ENCODE results near the gene ANKDD1B. TPM values are rescaled to one million over a fixed set of nuclear protein-coding genes. Genes with fewer than 3 reads are reported as not detected.

Gene ANKDD1B
- total and polyA plus RNA-seq, 2 of the 13 experiments (the other 11 are each of a cell fraction or from before 2014, with no cell fraction given) = 0.12 to 0.27 TPM

DNA sequence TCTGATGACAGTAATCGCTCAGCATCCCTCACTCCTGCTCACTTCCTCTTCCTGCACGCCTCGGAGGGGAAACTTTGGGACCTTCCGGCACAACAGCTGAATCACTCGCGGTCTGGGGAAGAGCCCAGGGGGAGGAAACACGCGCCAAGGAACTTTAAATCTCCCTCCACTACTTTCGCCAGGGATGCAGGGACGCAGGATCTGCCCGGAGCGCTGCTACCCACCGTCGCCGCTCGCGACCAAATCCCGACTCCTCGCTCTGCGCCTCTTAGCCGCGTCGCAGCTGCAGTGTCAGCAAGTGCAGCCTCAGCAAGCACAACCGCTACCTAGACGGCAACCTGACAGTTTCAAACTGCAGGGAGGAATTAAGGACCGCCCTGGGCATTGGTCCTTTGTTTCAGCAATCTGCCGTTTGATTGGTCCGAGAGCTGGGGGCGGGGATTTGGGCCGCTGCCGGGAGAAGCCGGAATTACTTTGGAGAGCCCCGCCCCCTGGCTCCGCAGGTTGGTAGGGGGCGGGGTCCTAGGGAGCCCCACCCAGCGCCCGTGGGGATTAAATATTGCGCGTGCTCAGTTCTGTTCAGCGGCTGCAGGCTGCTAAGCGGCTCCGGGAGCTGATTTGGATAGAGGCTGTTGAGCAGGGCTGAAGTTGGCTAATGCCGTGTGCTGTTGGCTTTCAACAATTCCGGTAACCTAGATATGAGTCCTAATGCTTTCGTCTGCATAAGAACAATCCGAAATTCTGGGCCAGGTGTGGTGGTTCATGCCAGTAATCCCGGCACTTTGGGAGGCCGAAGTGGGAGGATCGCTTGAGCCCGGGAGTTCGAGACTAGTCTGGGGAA, 106.0 kb downstream of the ANKDD1B start, which contains the start of gene POC5 (continued):
- TF ChIP-seq, protein P1, sequence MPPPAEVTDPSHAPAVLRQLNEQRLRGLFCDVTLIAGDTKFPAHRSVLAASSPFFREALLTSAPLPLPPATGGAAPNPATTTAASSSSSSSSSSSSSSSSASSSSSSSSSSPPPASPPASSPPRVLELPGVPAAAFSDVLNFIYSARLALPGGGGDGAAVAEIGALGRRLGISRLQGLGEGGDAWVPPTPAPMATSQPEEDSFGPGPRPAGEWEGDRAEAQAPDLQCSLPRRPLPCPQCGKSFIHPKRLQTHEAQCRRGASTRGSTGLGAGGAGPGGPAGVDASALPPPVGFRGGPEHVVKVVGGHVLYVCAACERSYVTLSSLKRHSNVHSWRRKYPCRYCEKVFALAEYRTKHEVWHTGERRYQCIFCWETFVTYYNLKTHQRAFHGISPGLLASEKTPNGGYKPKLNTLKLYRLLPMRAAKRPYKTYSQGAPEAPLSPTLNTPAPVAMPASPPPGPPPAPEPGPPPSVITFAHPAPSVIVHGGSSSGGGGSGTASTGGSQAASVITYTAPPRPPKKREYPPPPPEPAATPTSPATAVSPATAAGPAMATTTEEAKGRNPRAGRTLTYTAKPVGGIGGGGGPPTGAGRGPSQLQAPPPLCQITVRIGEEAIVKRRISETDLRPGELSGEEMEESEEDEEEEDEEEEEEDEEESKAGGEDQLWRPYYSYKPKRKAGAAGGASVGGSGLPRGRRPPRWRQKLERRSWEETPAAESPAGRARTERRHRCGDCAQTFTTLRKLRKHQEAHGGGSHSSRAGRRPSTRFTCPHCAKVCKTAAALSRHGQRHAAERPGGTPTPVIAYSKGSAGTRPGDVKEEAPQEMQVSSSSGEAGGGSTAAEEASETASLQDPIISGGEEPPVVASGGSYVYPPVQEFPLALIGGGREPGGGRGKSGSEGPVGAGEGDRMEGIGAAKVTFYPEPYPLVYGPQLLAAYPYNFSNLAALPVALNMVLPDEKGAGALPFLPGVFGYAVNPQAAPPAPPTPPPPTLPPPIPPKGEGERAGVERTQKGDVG (CRISPR knock-in tag; IDR thresholded peaks at IDR 0.05; ENCODE audit: borderline replicate concordance) = no peak; the same call in 1 of the 2 replicates
- 0 out of 2 replicates have a peak, but pooled peaks have one; percentile 68 for TF ChIP-seq ATF7-NPFF (CRISPR knock-in tag; IDR thresholded peaks at IDR 0.05; ENCODE audit: low read depth)
- TF ChIP-seq, protein P2, sequence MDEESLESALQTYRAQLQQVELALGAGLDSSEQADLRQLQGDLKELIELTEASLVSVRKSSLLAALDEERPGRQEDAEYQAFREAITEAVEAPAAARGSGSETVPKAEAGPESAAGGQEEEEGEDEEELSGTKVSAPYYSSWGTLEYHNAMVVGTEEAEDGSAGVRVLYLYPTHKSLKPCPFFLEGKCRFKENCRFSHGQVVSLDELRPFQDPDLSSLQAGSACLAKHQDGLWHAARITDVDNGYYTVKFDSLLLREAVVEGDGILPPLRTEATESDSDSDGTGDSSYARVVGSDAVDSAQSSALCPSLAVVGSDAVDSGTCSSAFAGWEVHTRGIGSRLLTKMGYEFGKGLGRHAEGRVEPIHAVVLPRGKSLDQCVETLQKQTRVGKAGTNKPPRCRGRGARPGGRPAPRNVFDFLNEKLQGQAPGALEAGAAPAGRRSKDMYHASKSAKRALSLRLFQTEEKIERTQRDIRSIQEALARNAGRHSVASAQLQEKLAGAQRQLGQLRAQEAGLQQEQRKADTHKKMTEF (CRISPR knock-in tag; IDR thresholded peaks at IDR 0.05) = peak; percentile 57; the same call in 1 of the 2 replicates
- peak; percentile 88 for TF ChIP-seq ELF1 (CRISPR knock-in tag; IDR thresholded peaks at IDR 0.05)
- TF ChIP-seq, protein P3, sequence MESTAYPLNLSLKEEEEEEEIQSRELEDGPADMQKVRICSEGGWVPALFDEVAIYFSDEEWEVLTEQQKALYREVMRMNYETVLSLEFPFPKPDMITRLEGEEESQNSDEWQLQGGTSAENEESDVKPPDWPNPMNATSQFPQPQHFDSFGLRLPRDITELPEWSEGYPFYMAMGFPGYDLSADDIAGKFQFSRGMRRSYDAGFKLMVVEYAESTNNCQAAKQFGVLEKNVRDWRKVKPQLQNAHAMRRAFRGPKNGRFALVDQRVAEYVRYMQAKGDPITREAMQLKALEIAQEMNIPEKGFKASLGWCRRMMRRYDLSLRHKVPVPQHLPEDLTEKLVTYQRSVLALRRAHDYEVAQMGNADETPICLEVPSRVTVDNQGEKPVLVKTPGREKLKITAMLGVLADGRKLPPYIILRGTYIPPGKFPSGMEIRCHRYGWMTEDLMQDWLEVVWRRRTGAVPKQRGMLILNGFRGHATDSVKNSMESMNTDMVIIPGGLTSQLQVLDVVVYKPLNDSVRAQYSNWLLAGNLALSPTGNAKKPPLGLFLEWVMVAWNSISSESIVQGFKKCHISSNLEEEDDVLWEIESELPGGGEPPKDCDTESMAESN (CRISPR knock-in tag; conservative IDR thresholded peaks at IDR 0.05) = peak; percentile 70
- no peak for TF ChIP-seq ZBTB7A (CRISPR knock-in tag; IDR thresholded peaks at IDR 0.05)
- no peak for TF ChIP-seq GTF3A (CRISPR knock-in tag; conservative IDR thresholded peaks at IDR 0.05)
- TF ChIP-seq TRIM24 (CRISPR knock-in tag; IDR thresholded peaks at IDR 0.05) = no peak
- TF ChIP-seq GATA4 (IDR thresholded peaks at IDR 0.05; ENCODE audit: borderline replicate concordance, low read depth) = peak; percentile 71; the same call in 1 of the 2 replicates
- no peak for TF ChIP-seq ZFP41 (CRISPR knock-in tag; IDR thresholded peaks at IDR 0.05; ENCODE audit: borderline replicate concordance)
- TF ChIP-seq, protein P4, sequence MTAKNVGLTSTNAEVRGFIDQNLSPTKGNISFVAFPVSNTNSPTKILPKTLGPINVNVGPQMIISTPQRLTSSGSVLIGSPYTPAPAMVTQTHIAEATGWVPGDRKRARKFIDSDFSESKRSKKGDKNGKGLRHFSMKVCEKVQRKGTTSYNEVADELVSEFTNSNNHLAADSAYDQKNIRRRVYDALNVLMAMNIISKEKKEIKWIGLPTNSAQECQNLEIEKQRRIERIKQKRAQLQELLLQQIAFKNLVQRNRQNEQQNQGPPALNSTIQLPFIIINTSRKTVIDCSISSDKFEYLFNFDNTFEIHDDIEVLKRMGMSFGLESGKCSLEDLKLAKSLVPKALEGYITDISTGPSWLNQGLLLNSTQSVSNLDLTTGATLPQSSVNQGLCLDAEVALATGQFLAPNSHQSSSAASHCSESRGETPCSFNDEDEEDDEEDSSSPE (CRISPR knock-in tag; IDR thresholded peaks at IDR 0.05) = peak; percentile 83
- TF ChIP-seq, protein P5, sequence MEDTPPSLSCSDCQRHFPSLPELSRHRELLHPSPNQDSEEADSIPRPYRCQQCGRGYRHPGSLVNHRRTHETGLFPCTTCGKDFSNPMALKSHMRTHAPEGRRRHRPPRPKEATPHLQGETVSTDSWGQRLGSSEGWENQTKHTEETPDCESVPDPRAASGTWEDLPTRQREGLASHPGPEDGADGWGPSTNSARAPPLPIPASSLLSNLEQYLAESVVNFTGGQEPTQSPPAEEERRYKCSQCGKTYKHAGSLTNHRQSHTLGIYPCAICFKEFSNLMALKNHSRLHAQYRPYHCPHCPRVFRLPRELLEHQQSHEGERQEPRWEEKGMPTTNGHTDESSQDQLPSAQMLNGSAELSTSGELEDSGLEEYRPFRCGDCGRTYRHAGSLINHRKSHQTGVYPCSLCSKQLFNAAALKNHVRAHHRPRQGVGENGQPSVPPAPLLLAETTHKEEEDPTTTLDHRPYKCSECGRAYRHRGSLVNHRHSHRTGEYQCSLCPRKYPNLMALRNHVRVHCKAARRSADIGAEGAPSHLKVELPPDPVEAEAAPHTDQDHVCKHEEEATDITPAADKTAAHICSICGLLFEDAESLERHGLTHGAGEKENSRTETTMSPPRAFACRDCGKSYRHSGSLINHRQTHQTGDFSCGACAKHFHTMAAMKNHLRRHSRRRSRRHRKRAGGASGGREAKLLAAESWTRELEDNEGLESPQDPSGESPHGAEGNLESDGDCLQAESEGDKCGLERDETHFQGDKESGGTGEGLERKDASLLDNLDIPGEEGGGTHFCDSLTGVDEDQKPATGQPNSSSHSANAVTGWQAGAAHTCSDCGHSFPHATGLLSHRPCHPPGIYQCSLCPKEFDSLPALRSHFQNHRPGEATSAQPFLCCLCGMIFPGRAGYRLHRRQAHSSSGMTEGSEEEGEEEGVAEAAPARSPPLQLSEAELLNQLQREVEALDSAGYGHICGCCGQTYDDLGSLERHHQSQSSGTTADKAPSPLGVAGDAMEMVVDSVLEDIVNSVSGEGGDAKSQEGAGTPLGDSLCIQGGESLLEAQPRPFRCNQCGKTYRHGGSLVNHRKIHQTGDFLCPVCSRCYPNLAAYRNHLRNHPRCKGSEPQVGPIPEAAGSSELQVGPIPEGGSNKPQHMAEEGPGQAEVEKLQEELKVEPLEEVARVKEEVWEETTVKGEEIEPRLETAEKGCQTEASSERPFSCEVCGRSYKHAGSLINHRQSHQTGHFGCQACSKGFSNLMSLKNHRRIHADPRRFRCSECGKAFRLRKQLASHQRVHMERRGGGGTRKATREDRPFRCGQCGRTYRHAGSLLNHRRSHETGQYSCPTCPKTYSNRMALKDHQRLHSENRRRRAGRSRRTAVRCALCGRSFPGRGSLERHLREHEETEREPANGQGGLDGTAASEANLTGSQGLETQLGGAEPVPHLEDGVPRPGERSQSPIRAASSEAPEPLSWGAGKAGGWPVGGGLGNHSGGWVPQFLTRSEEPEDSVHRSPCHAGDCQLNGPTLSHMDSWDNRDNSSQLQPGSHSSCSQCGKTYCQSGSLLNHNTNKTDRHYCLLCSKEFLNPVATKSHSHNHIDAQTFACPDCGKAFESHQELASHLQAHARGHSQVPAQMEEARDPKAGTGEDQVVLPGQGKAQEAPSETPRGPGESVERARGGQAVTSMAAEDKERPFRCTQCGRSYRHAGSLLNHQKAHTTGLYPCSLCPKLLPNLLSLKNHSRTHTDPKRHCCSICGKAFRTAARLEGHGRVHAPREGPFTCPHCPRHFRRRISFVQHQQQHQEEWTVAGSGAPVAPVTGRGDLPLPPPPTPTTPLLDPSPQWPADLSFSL (CRISPR knock-in tag; IDR thresholded peaks at IDR 0.05) = no peak
